HG03575 (cell line): ENCODE results near the gene CYSRT1.
"Not testable (repeated sequence)": the region's sequence is repeated elsewhere in the genome, so short reads cannot be mapped to it uniquely, and the experiment has no call there.

Experiments used
- ATAC-seq: cut with Tn5 transposase; IDR thresholded peaks from one replicate; pipeline ENCODE4 v1.9.1; 2021; ENCODE audit not compliant: unreplicated experiment, insufficient number of reproducible peaks, low FRiP score; ENCODE audit errors: extremely low read depth

The CYSRT1 gene

DNA sequence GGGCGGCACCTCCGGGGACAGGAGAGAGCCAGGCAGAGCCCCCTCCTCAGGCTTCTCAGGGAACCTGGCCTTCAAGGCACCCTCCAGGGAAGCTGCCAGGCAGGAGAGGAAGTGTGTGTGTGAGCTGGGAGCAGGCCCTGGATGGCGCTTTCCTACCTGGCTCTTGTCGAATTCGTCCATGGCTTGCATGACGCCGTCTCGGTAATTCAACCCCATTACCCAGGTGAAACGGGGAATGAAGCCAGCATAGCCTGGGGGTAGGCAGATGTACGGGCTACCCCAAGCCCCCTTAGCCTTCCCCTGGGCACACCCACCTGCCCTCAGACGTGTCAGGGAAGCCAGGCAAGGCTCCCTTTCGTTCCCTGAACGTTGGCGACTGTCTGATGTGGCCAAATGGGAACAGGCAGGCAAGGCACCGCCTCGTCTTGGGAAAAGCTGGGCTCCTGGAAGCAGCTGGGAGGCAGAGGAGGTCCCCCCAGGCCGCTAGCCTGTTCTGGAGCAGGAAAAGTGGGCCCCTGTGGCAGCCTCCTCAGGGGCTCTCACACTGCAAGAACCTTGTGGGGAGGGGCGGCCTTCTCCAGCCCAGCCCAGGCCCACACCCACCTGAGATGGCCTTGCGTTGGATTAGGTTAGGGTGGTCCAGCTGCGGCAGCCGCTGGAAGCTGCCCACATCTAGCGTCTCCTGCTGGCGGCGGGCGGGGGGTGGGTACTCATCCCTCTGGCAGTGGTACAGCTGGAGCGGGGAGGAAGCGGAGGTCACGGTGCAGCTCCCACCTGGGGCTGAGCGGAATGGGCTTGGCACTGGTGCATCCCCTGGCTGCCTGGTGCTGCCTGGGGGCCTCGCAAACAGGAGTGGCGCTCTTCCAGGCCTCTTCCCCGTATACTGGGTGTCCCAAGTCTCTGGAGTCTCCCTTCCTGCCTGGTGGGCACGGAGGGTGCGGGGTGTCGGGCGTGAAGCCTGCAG, 19.8 kb downstream of the CYSRT1 start:
- no peak for ATAC-seq

GRCh38 chr9:137245450-137246421, 20.8 kb downstream of the CYSRT1 start:
- no peak for ATAC-seq

DNA sequence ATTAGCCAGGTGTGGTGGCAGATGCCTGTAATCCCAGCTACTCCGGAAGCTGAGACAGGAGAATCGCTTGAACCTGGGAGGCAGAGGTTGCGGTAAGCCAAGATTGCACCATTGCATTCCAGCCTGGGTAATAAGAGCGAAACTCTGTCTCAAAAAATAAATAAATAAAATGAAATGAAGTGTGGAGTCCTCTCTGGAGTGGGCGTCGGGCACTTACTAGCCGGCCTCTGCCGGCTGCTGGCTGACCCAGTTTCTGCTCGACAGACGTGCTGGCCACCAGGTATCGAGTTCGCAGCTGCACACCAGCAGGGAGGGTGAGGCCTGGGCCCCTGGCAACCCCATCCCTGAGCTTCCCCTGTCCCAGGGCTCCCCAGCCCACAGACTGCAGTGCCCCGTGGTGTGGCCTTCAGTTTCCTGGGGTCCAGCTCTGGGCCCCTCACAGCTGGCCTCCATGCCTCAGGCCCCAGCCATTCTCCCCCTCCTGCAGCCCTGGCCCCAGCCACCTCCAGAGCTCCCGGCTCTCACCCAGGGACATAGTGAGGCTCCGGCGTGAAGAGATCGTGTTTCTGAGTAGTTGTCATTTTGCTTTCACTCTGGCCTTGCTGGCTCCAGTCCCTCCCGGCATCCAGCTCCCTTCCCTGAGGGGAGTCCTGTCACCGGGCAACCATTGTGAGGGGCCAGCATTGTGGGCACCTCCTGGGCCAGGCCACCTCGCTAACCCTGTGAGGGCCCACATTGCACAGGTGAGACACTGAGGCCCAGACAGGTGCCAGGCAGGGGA, 22.4 kb downstream of the CYSRT1 start:
- no peak for ATAC-seq

DNA sequence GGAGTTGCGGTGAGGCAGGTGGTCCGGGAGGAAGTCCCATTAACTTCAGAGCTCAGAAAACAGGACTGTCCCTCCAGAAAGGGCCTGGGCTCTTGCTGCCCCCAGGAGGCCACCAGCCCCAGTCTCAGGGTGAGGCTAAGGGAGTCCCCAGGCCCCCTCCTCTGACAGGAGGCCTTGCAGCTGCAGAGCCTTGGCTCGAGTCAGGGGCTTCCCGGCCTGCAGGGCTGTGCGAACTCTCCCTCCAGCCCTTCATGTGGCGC, 22.9 kb downstream of the CYSRT1 start:
- no peak for ATAC-seq

- ATAC-seq: no peak
Measured at GRCh38 chr9:137250329-137251193, 25.6 kb downstream of the CYSRT1 start.

DNA sequence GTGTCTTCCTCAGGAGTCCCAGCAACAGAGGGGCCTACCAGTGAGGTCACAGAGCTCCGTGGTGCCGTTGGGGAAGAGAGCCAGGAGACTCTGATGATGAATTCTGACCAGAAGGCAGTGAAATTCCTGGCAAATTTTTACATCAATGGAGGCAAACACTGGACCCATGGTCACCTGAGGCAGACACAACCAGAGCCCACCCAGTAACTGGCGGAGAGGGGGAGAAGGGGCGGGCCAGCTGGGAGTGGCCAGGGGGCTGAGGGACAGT, 26.2 kb downstream of the CYSRT1 start, which contains the start of gene STPG3:
TSS of gene STPG3 (plus strand) at position 93 of the 268 bp plus-strand sequence. CDS start at position 94, 1 bp downstream.
- ATAC-seq: no peak

- no peak for ATAC-seq
Measured at GRCh38 chr9:137251490-137252268, 26.7 kb downstream of the CYSRT1 start.

DNA sequence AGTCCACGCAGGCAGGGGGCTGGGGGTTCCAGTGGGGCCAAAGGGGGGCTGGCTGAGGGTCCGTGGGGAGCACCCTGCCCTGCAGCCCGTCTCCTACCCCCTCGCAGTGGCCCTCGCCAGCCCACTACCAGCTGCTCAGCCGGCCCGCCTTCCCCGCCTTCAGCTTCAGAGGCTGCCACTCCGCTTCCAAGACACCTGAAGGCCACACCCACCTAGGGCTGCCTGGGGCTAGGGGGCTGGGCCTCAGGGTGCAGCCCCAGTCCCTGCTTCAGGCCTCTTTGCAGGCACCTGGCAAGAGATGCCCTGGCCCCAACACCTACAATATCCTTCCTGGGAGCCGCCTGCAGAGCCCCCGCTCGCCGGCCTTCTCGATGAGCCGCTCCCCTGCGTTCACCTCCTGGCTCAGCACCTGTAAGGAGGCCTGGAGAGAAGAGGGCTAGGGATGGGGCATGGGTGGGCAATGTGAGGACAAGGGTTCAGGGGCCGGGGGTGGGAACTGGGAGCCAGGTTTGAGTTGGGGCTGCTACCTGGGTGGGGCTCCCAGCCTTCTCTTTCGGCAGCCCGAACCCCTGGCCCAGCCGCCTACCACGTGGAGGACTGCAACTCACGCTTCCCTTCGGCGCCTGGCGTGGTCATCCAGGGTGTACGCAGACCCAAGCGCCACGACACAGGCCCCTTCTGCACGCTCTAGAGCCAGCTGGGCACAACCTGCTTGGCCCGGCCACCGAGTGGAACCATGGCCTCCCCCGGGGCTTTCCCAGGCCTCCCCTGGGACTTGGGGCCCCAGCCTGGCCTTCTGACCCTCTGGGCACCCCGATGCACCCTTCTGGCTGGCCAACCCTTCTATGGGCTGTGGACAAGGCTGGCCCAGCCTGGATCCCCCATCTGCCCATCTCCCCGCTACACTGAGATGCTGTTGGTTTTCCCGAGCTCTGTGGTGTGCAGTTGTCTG, 27.9 kb downstream of the CYSRT1 start:
- no peak for ATAC-seq

GRCh38 chr9:137253717-137254623, 29.0 kb downstream of the CYSRT1 start:
- ATAC-seq: no peak

GRCh38 chr9:137254624-137255447, 29.9 kb downstream of the CYSRT1 start, which contains the start of gene NELFB:
NELFB (plus strand) TSS chr9:137255327.
- ATAC-seq: no peak

DNA sequence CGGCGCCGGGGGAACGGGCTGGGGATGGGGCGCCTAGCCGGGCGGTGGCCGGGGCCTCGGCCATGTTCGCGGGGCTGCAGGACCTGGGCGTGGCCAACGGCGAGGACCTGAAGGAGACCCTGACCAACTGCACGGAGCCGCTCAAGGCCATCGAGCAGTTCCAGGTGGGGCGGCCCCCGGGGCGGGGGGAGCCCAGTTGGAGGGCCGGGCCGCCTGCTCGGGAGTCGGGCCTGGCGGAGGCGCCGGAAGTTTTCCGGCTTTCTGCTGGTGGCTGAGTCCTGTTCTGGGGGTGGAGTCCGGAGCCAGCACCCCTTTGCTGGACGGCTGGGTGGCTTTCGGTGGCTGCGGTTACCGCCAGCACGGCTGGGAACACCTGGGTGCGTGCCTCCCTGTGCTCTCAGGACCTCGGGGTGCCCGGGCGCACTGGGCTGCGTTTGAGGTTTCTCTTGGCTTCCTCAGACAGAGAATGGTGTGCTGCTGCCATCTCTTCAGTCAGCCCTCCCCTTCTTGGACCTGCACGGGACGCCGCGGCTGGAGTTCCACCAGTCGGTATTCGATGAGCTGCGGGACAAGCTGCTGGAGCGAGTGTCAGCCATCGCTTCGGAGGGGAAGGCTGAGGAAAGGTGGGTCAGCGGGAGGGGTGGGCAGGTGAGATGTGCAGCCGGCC, 30.6 kb downstream of the CYSRT1 start:
- no peak for ATAC-seq

DNA sequence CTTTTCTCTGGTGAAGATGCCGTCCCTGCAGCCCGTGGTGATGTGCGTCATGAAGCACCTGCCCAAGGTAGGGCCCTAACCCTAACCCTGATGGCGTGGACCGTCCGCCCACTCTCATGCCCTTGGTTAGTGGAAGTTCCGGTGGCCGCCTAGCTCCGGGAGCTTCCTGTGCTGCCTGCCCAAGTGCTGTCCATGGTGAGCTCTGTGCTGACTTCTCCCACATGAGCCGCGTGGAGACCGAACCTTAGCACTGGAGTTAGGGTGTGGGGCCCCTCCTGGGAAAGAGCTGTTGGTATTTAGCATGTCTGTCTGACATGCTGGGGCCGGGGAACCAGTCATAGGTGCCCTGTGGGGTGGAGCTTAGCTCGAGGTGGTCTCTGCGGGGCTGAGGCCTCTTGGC, 31.4 kb downstream of the CYSRT1 start:
- no peak for ATAC-seq

DNA sequence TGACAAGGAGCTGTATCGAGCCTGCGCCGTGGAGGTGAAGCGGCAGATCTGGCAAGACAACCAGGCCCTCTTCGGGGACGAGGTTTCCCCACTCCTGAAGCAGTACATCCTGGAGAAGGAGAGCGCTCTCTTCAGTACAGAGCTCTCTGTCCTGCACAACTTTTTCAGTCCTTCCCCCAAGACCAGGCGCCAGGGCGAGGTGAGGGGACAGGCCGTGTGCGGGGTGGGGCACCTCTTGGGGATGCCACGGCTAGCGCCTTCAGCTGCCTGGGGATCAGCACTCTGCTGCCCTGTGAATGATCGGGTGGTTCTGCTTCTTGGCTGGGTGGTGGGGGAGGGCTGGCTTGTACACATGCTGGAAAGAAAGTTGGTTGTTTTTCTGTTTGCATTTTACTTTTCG, 31.9 kb downstream of the CYSRT1 start:
- no peak for ATAC-seq

- not testable (repeated sequence) for ATAC-seq
Measured at GRCh38 chr9:137262173-137262908, 37.4 kb downstream of the CYSRT1 start.
